Endothelial cell of umbilical vein (primary cell): Measurements from ENCODE around the gene HIP1. TPM values are rescaled to one million over a fixed set of nuclear protein-coding genes. Genes with fewer than 3 reads are reported as not detected.

Source experiments
- BruUV-seq: library from RNA; stranded (reverse); fragments of 400-500 nt; replicated peaks from 2 replicates; lab custom pipeline; 2021; lab: Mats Ljungman, UMichigan
- CTCF ChIA-PET: fragments of 300-600, 350-600 bp; sonication (Branson Sonifier 250); formaldehyde crosslinking; loops from one replicate; lab custom pipeline; 2021; ENCODE audit warnings: antibody characterized with exemption, inconsistent platforms; lab: Charles Lee
- POLR2A ChIA-PET: fragments of 300-600, 350-600 bp; sonication (Branson Sonifier 250); formaldehyde crosslinking; loops from one replicate; lab custom pipeline; 2021; ENCODE audit warnings: antibody characterized with exemption, inconsistent platforms; lab: Charles Lee
- DNase-seq: peaks from one replicate; pipeline ENCODE4 v3.0.0-alpha.2; 2011; ENCODE audit warnings: low read depth, low spot score
- FAIRE-seq: peaks from 2 replicates; lab custom pipeline; 2011; peaks lifted over from hg19 to GRCh38; lab: Jason Lieb, UNC
- H2AFZ ChIP-seq: 2 replicates; pipeline ENCODE4 v1.6.0; 2012; ENCODE audit warnings: low read depth, low read length, control low read depth, inconsistent platforms
- H3K27ac ChIP-seq: 2 replicates; pipeline ENCODE4 v1.5.1; 2011; ENCODE audit warnings: low read depth, mild to moderate bottlenecking, control low read depth, low read length, moderate library complexity; ENCODE audit not compliant: insufficient read depth
- H3K27me3 ChIP-seq, 2 experiments: 2 replicates each; pipeline versions ENCODE4 v1.6.0 to v1.6.1; 2011; ENCODE audit warnings: low read length in 2 of 2, mixed read lengths in 1 of 2; ENCODE audit not compliant: control insufficient read depth in 2 of 2, insufficient read depth in 2 of 2
- H3K36me3 ChIP-seq, 2 experiments: 2 replicates in 1 of 2; 3 replicates in 1 of 2; pipeline ENCODE4 v1.5.1; 2011; ENCODE audit warnings: low read length in 2 of 2, mild to moderate bottlenecking in 1 of 2, moderate library complexity in 1 of 2; ENCODE audit not compliant: control insufficient read depth in 2 of 2, insufficient read depth in 2 of 2; ENCODE audit errors: extremely low read depth in 1 of 2
- H3K4me1 ChIP-seq: 3 replicates; pipeline ENCODE4 v1.5.1; 2011; ENCODE audit warnings: mild to moderate bottlenecking, low read length; ENCODE audit not compliant: control insufficient read depth, insufficient read depth; ENCODE audit errors: extremely low read depth
- H3K4me2 ChIP-seq: 2 replicates; pipeline ENCODE4 v1.6.1; 2011; ENCODE audit warnings: low read length, control low read depth, mixed read lengths; ENCODE audit not compliant: insufficient read depth
- H3K4me3 ChIP-seq, 3 experiments: fragments of 200-600 bp in 1 of 3; sonication (generic), shearing (Covaris generic) in 1 of 3; replicated peaks in 1 of 3; 2 replicates each; pipeline ENCODE4 v1.5.1; 2011 to 2016; ENCODE audit warnings: control low read depth in 3 of 3, low read length in 3 of 3, mild to moderate bottlenecking in 2 of 3, inconsistent platforms in 1 of 3, low read depth in 1 of 3, moderate library complexity in 1 of 3; ENCODE audit not compliant: insufficient read depth in 1 of 3
- H3K79me2 ChIP-seq: 2 replicates; pipeline ENCODE4 v1.6.0; 2012; ENCODE audit warnings: low read length, inconsistent platforms; ENCODE audit not compliant: control insufficient read depth, insufficient read depth
- H3K9ac ChIP-seq: replicated peaks from 2 replicates; pipeline ENCODE3; 2011; ENCODE audit warnings: low read length, control low read depth; ENCODE audit not compliant: insufficient read depth; ENCODE audit errors: extremely low read depth
- H3K9me1 ChIP-seq: replicated peaks from 3 replicates; pipeline ENCODE4 v1.6.0; 2011; ENCODE audit warnings: mild to moderate bottlenecking, low read length; ENCODE audit not compliant: control insufficient read depth, insufficient read depth; ENCODE audit errors: extremely low read depth
- H3K9me3 ChIP-seq: replicated peaks from 2 replicates; pipeline ENCODE4 v1.5.1; 2012; ENCODE audit warnings: low read length, inconsistent platforms; ENCODE audit not compliant: control insufficient read depth, insufficient read depth
- H4K20me1 ChIP-seq: replicated peaks from 2 replicates; pipeline ENCODE3; 2011; ENCODE audit warnings: mild to moderate bottlenecking, low read length; ENCODE audit not compliant: control insufficient read depth, insufficient read depth; ENCODE audit errors: extremely low read depth
- CTCF ChIP-seq, 2 donors: IDR thresholded peaks; 1 replicate in 1 of 2; 2 replicates in 1 of 2; pipeline ENCODE4 v1.5.1; 2011; ENCODE audit warnings: low read length in 2 of 2, mild to moderate bottlenecking in 2 of 2, moderate library complexity in 2 of 2, control low read depth in 1 of 2, inconsistent platforms in 1 of 2, low read depth in 1 of 2; ENCODE audit not compliant: insufficient read depth in 1 of 2; ENCODE audit errors: extremely low read depth in 1 of 2
- EZH2 ChIP-seq: IDR thresholded peaks from 2 replicates; pipeline ENCODE4 v1.6.1; 2012; ENCODE audit warnings: borderline replicate concordance, low read depth, mild to moderate bottlenecking, moderate library complexity, low read length, inconsistent platforms; ENCODE audit not compliant: severe bottlenecking
- FOS ChIP-seq: IDR thresholded peaks from 2 replicates; pipeline ENCODE4 v1.6.1; 2011; ENCODE audit warnings: mild to moderate bottlenecking, low read length, moderate library complexity, borderline replicate concordance; ENCODE audit not compliant: insufficient read depth
- GATA2 ChIP-seq: IDR thresholded peaks from 2 replicates; pipeline ENCODE4 v1.7.0; 2011; ENCODE audit warnings: low read depth, mild to moderate bottlenecking, moderate library complexity, mixed read lengths, low read length; ENCODE audit not compliant: insufficient read length, insufficient read depth
- JUN ChIP-seq: IDR thresholded peaks from 2 replicates; pipeline ENCODE4 v1.6.1; 2011; ENCODE audit warnings: borderline replicate concordance, low read depth; ENCODE audit not compliant: insufficient read length, insufficient read depth
- MAX ChIP-seq: IDR thresholded peaks from 2 replicates; pipeline ENCODE4 v1.6.1; 2011; ENCODE audit not compliant: insufficient read depth, insufficient read length
- MYC ChIP-seq: IDR thresholded peaks from one replicate; pipeline ENCODE4 v1.6.1; 2011; ENCODE audit warnings: mild to moderate bottlenecking, low read depth, low read length
- POLR2A ChIP-seq: IDR thresholded peaks from 2 replicates; pipeline ENCODE4 v1.6.1; 2012; ENCODE audit warnings: low read depth, mild to moderate bottlenecking, control low read depth, low read length
- POLR2AphosphoS5 ChIP-seq: IDR thresholded peaks from 2 replicates; pipeline ENCODE4 v1.6.1; 2012; ENCODE audit warnings: low read depth, mild to moderate bottlenecking, control low read depth, low read length, moderate library complexity; ENCODE audit not compliant: insufficient read depth
- dilution Hi-C: fragments of 300-500 bp; cut with MboI; formaldehyde crosslinking; loops from one replicate; pipeline ENCODE4 v1.15.0; 2019; ENCODE audit warnings: low sequenced_read_pairs; ENCODE audit not compliant: extremely low pct_ligation_motif_present
- intact Hi-C: fragments of 100-400 bp; cut with micrococcal nuclease; formaldehyde crosslinking; loops from one replicate; pipeline ENCODE4 v1.10.0; 2022
- polyA plus RNA-seq, 4 experiments: library from polyadenylated mRNA; depleted of rRNA in 3 of 4; stranded (reverse) in 3 of 4; unstranded in 1 of 4; fragments of >200 nt; gene quantifications; 2 replicates each; pipeline versions ENCODE4 v1.2.1 to v1.2.3, GENCODE V29; 2011 to 2012; ENCODE audit warnings: missing spikeins in 1 of 4
- total RNA-seq: library from RNA; stranded (reverse); gene quantifications from 2 replicates; pipeline ENCODE4 v1.2.3, GENCODE V29; 2021

HIP1 gene
- total and polyA plus RNA-seq, 2 donors (not counting 3 experiments of a cell fraction or from before 2014, with no cell fraction given): 23.7 to 47.6 TPM

DNA sequence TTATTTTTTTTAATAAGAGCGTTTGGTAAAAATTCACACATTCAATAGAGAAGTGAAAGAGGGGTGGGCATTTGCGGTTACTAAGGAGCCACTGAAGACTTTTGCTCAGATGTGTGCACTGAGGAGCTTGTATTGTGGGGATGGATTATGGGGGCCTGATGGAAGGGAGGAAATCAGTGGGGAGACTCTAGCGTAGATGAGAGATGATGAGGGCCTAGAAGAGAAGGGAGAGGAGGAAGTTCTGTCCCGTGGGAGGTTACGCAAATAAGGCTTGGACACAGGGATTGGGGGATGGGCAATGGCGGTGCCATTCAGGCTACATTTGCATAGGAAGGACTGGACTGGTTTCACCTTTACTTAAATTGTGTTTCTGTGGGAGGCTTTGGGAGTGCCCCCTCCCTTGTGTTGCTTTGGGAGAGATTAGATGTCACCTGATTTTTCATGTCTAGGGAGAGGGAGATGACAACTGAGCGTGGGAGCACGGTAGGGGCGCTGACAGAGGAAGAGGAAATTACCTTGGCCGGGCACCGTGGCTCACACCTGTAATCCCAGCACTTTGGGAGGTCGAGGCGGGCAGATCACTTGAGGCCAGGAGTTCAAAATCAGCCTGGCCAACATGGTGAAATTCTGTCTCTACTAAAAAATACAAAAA is 2.2 kb upstream of the HIP1 start:
- Histone ChIP-seq H3K4me3 (no peak overlapping the region), H3K36me3 (no peaks in the 10 kb centered on the region), H3K4me1 (peaks cover 6% of the 10 kb centered on the region), H3K79me2 (no peaks in the 10 kb centered on the region), H3K9ac (no peak overlapping the region), H3K27ac (no peak overlapping the region), H4K20me1 (no peaks in the 10 kb centered on the region), H3K9me3 (no peaks in the 10 kb centered on the region), H2AFZ (no peak overlapping the region), H3K9me1 (no peaks in the 10 kb centered on the region), H3K27me3 (no peaks in the 10 kb centered on the region), H3K4me2 (no peak overlapping the region)
- intact Hi-C loops (no loop called here), dilution Hi-C loops (no loop called here)
- BruUV-seq: no TSS peak
- no peak for FAIRE-seq
- no peak for TF ChIP-seq FOS
- no peak for TF ChIP-seq POLR2A
- TF ChIP-seq CTCF (IDR thresholded peaks at IDR 0.05; ENCODE audit: extremely low read depth in 1 of 2, insufficient read depth in 1 of 2, low read depth in 1 of 2, low read length in 2 of 2): no peak
- no peak for TF ChIP-seq MYC
- no peak for TF ChIP-seq POLR2AphosphoS5
- no peak for TF ChIP-seq GATA2
- TF ChIP-seq JUN: no peak
- TF ChIP-seq EZH2: no peak
- TF ChIP-seq MAX: no peak
- CTCF ChIA-PET: interaction anchor here (1.4 to 2.6 kb wide), 2 partner anchors 10 to 16 kb away, joined by 3 to 12 read pairs; no protein-coding TSS in a partner anchor
- POLR2A ChIA-PET: no interaction called here
- no peak for DNase-seq
